Sigmoid colon (tissue), 7 donors: ENCODE results near the gene MAP3K14. TPM values are rescaled to one million over a fixed set of nuclear protein-coding genes. Genes with fewer than 3 reads are reported as not detected.

Experiments
- DNase-seq: peaks from one replicate; pipeline ENCODE4 v3.0.0-alpha.2; 2019
- H3K27ac ChIP-seq, 4 donors: fragments of 200-600 bp; sonication (generic); one replicate each; pipeline ENCODE4 v1.5.1; 2016 to 2019; ENCODE audit warnings: mild to moderate bottlenecking in 1 of 4
- H3K27me3 ChIP-seq, 3 donors: fragments of 200-600 bp; sonication (generic); one replicate each; pipeline ENCODE4 v1.5.1; 2019; ENCODE audit warnings: mild to moderate bottlenecking in 1 of 3
- H3K36me3 ChIP-seq, 4 donors: fragments of 200-600 bp; sonication (generic); one replicate each; pipeline ENCODE4 v1.5.1; 2016 to 2019
- H3K4me1 ChIP-seq, 4 donors: fragments of 200-600 bp; sonication (generic); one replicate each; pipeline ENCODE4 v1.5.1; 2017 to 2019
- H3K4me3 ChIP-seq, 4 donors: fragments of 200-600 bp; sonication (generic); one replicate each; pipeline ENCODE4 v1.5.1; 2017 to 2019; ENCODE audit warnings: mild to moderate bottlenecking in 2 of 4, moderate library complexity in 1 of 4
- H3K9me3 ChIP-seq, 4 donors: fragments of 200-600 bp in 3 of 4; sonication (generic) in 3 of 4; one replicate each; pipeline versions ENCODE4 v1.5.1 to v1.6.1; 2013 to 2019
- EP300 ChIP-seq, 4 donors: sonication (generic); formaldehyde crosslinking; IDR thresholded peaks; one replicate each; pipeline ENCODE4 v1.6.1; 2017; ENCODE audit warnings: antibody characterized with exemption in 4 of 4
- POLR2A ChIP-seq, 2 donors: fragments of 450-650 bp; IDR thresholded peaks; one replicate each; pipeline ENCODE4 v1.6.1; 2016; ENCODE audit warnings: antibody characterized with exemption in 2 of 2, mild to moderate bottlenecking in 2 of 2, moderate library complexity in 2 of 2
- POLR2AphosphoS5 ChIP-seq, 4 donors: sonication (generic); formaldehyde crosslinking; IDR thresholded peaks; one replicate each; pipeline ENCODE4 v1.6.1; 2017; ENCODE audit warnings: antibody characterized with exemption in 4 of 4
- WGBS, 2 donors: extraction: QIAGEN DNeasy Blood & Tissue Kit; methylation state at CpG; one replicate each; pipeline ENCODE4 v1.1.7; 2013; 5-methylcytosine and 5-hydroxymethylcytosine counted together
- intact Hi-C: fragments of 100-400 bp; cut with DNase I; formaldehyde crosslinking; loops from one replicate; pipeline ENCODE4 v1.15.1; 2023
- polyA plus RNA-seq, 3 donors: library from polyadenylated mRNA; stranded (reverse); fragments of 200-250 nt; gene quantifications; one replicate each; pipeline ENCODE4 v1.2.3, GENCODE V29; 2013
- total RNA-seq, 4 donors: library from RNA; depleted of rRNA; stranded (reverse); fragments of >200 nt; gene quantifications; one replicate each; pipeline ENCODE4 v1.1.0, GENCODE V29; 2016
- TF ChIP-seq, protein P1 (sequence below), 4 experiments: fragments of 450-650 bp in 3 of 4; fragments of 200-600 bp in 1 of 4; IDR thresholded peaks; one replicate each; pipeline ENCODE4 v1.5.1; 2016 to 2019; ENCODE audit warnings: antibody characterized with exemption in 4 of 4, mild to moderate bottlenecking in 3 of 4, moderate library complexity in 2 of 4
- donor health status: healthy with polysubstance abuse.
- donor health status: Bipolar disorder and iron deficiency.
- donor health status: healthy.

Gene MAP3K14
- total and polyA plus RNA-seq, 7 donors = 7.2 to 28.5 (median 11.1) TPM

DNA sequence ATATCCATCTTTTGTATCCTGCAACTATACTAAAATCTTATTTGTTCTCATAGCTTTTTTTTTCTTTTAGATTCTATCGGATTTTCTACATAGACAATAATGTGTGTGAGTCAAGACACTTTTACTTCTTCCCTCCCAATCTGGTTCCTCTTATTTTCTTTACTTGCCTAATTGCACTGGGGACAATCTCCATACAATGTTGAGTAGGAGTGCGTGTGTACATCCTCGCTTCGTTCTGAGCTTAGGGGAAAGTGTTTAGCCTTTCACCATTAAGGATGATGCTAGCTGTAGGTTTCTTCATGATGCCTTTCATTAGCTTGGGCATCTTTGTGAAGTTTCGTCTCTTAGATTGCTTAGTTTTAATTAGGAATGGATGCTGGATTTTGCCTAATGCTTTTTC is 57.8 kb downstream of the MAP3K14 start:
- Histone ChIP-seq H3K27me3 (no peaks in the 10 kb centered on the region), H3K27ac (no peak overlapping the region), H3K9me3 (no peaks in the 10 kb centered on the region), H3K4me1 (peaks cover 0 to 20% (median 14%) of the 10 kb centered on the region in 4 donors), H3K4me3 (no peak overlapping the region), H3K36me3 (peaks cover 1 to 11% (median 5%) of the 10 kb centered on the region in 4 donors)
- WGBS, 2 donors = 76% methylated on average over 5 of the region's 5 CpGs
- no peak for TF ChIP-seq POLR2A (IDR thresholded peaks at IDR 0.05)
- no peak for TF ChIP-seq EP300 (IDR thresholded peaks at IDR 0.05)
- TF ChIP-seq, protein P1, sequence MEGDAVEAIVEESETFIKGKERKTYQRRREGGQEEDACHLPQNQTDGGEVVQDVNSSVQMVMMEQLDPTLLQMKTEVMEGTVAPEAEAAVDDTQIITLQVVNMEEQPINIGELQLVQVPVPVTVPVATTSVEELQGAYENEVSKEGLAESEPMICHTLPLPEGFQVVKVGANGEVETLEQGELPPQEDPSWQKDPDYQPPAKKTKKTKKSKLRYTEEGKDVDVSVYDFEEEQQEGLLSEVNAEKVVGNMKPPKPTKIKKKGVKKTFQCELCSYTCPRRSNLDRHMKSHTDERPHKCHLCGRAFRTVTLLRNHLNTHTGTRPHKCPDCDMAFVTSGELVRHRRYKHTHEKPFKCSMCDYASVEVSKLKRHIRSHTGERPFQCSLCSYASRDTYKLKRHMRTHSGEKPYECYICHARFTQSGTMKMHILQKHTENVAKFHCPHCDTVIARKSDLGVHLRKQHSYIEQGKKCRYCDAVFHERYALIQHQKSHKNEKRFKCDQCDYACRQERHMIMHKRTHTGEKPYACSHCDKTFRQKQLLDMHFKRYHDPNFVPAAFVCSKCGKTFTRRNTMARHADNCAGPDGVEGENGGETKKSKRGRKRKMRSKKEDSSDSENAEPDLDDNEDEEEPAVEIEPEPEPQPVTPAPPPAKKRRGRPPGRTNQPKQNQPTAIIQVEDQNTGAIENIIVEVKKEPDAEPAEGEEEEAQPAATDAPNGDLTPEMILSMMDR (IDR thresholded peaks at IDR 0.05) = no peak
- no peak for TF ChIP-seq POLR2AphosphoS5 (IDR thresholded peaks at IDR 0.05)
- no peak for DNase-seq
- intact Hi-C loops = no loop called here

DNA sequence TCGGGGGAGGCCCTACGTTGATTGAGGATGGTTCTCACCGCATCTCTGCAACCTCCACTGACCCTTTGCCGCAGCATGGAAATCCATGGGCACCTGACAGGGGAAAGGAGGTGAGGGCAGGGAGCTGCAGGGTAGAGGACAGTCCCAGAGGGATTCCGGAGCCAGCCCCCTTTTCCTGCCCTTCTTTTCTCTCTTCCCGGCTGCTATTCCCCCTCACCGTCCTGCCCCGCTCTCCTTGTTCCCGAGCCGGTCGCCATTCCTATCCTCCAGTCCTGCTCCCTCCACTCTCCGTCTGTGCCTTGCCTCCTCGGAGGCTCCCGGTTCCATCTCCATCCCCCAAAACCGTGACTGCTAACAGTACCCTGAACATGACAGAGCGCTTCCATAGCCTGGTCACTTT is 59.7 kb downstream of the MAP3K14 start:
- Histone ChIP-seq H3K4me1 (peaks cover 0 to 7% (median under 1%) of the 10 kb centered on the region in 4 donors), H3K9me3 (no peaks in the 10 kb centered on the region), H3K36me3 (no peaks in the 10 kb centered on the region), H3K27ac (no peak overlapping the region), H3K4me3 (no peak overlapping the region), H3K27me3 (no peaks in the 10 kb centered on the region)
- intact Hi-C loops = no loop called here
- TF ChIP-seq EP300 (IDR thresholded peaks at IDR 0.05) (no peak), POLR2A (IDR thresholded peaks at IDR 0.05) (no peak), POLR2AphosphoS5 (IDR thresholded peaks at IDR 0.05) (no peak)
- TF ChIP-seq, protein P1 (IDR thresholded peaks at IDR 0.05) = no peak
- no peak for DNase-seq
- WGBS, 2 donors = 89 to 91% methylated on average over 16 of the region's 16 CpGs

DNA sequence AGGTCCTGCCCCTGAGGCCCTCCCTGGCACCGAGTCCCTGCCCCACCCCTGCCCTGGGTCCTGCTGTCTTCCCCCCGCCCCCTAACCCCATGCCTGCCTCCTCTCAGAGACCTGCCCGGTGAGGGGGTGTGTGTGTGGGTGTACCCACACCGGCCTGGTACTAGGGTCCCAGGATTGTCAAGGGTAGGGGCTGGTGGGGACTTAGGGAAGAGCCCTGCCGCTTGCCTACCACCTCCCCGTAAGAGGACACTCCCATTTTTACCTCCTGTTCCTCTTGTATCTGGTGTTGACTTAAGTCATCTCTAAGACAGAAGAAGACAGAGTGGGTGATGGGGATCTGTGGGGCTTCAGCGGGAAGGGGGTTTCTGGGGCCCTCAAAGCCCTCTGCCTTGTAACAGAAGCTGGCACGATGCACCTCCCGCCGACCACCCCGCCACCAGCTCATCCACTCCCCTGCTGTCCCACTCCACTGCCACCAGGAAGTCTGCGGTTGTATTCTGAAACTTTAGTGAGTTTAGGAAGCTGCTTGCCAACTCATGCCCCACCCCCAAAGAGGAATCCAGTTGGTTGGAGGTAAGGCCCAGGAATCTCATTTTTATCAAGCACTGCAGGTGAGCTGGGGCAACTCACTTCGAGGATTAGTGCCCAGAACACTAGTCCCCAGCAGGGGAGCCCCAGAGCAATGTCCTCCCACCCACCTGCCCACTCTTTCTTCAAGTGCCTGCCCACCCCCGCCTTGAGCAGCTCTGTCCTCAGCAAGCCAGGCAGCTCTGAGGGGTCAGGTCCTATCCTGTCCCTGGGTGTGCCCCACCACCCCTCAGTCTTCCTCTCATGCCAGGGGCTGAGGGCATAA is 60.5 kb downstream of the MAP3K14 start:
- no peak for DNase-seq
- no peak for TF ChIP-seq POLR2AphosphoS5 (IDR thresholded peaks at IDR 0.05)
- no peak for TF ChIP-seq POLR2A (IDR thresholded peaks at IDR 0.05)
- TF ChIP-seq, protein P1 (IDR thresholded peaks at IDR 0.05) = no peak
- no peak for TF ChIP-seq EP300 (IDR thresholded peaks at IDR 0.05)
- H3K27me3 ChIP-seq = no peaks in the 10 kb centered on the region
- H3K36me3 ChIP-seq = no peaks in the 10 kb centered on the region
- H3K9me3 ChIP-seq = no peaks in the 10 kb centered on the region
- intact Hi-C loops = no loop called here
- H3K27ac ChIP-seq = no peak overlapping the region
- H3K4me1 ChIP-seq = peaks cover 0 to under 1% (median 0%) of the 10 kb centered on the region in 4 donors
- H3K4me3 ChIP-seq = no peak overlapping the region
- WGBS, 2 donors = 62 to 76% methylated on average over 14 of the region's 14 CpGs

DNA sequence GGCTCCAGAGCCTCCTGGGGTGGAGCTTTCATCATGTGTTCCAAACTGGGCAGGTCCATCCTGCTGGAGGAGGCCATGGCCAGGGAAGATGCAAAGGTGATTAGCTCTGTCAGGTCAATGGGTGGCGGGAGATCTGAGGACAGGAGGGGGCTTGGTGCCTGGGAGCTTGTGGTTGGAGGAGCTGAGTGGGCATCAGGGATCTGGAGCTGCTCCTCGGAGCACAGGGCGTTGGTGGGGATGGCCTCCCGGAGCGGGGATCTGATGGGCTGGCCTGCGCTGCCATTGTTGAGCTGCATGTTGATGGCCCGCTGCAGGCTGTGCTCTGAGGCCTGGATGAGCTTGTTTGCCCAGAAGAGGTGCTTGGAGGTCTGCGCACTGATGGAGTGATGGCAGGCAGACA is 61.5 kb downstream of the MAP3K14 start:
- no peak for DNase-seq
- no peak overlapping the region for H3K27ac ChIP-seq
- intact Hi-C loops = no loop called here
- TF ChIP-seq EP300 (IDR thresholded peaks at IDR 0.05) = no peak
- TF ChIP-seq POLR2A (IDR thresholded peaks at IDR 0.05) = no peak
- TF ChIP-seq POLR2AphosphoS5 (IDR thresholded peaks at IDR 0.05) = no peak
- TF ChIP-seq, protein P1 (IDR thresholded peaks at IDR 0.05) = no peak
- WGBS, 2 donors = 97 to 98% methylated on average over 8 of the region's 8 CpGs
- no peaks in the 10 kb centered on the region for H3K36me3 ChIP-seq
- H3K9me3 ChIP-seq = no peaks in the 10 kb centered on the region
- H3K4me1 ChIP-seq = no peaks in the 10 kb centered on the region
- no peaks in the 10 kb centered on the region for H3K27me3 ChIP-seq
- H3K4me3 ChIP-seq = no peak overlapping the region
